ENCODE measurements around the gene PRAMEF12.
"Not testable (repeated sequence)": the region's sequence is repeated elsewhere in the genome, so short reads cannot be mapped to it uniquely, and the experiment has no call there.

The PRAMEF12 gene

DNA sequence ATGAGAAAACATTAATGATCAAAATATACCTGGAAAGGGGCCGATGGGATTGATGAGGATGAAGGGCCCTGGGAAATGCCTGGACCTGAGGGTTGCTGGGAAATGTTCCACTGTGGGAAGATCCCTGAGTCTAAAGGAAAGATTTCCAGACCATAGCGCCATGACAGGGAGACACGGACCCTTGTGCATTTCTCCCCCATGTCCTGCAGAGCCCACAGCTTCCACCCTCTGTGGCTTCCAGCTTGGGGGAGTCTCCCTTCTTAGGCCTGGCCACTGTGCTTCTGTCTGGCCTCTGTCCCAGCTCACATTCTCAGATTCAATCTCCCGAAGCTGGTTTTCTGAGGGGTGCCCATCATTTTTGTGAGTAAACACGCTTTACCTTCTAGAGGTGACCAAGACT is 1.0 kb upstream of the PRAMEF12 start:
- no peak for DNase-seq

DNA sequence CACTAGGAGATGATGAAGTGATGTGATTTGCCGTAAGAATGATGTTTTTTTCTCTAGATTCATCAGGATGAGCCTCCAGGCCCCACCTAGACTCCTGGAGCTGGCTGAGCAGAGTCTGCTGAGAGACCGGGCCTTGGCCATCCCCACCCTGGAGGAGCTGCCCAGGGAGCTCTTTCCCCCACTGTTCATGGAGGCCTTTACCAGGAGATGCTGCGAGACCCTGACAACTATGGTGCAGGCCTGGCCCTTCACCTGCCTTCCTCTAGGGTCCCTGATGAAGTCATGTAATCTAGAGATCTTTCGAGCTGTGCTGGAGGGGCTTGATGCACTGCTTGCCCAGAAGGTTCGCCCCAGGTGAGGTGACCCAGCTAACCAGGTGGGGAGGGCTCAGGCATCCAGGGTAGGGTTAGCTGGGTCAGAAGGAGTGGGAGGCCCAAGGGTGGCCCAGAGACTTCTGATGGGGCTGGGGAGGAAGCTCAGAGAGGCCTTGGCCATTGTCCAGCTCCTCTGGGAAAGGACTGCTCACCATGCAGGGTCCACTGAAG is 1.3 kb downstream of the PRAMEF12 start:
- no peak for DNase-seq

- DNase-seq: no peak
Observed at GRCh38 chr1:12775443-12775842, 1.9 kb downstream of the PRAMEF12 start.

GRCh38 chr1:12776801-12777557 is 3.4 kb downstream of the PRAMEF12 start:
- no peak for DNase-seq

DNA sequence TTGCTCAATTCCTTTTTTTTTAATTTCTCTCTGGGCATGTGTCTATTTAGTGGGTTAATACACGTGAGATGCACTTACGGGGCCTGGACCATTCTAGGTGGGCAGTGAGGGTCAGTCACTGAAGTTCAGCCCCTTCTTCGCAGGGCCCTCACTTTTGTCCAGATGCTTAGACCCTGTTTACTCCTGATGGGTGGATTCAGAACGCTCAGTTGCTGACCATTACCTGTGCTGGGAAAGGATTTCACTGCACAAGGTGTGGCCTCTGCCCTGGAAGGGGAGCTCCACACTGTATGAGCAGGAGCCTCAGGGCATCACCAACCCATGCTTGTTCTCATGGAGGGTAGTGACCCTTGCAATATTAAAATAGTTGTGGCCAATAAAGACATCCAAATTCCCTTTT is 4.5 kb downstream of the PRAMEF12 start:
- DNase-seq: no peak

DNA sequence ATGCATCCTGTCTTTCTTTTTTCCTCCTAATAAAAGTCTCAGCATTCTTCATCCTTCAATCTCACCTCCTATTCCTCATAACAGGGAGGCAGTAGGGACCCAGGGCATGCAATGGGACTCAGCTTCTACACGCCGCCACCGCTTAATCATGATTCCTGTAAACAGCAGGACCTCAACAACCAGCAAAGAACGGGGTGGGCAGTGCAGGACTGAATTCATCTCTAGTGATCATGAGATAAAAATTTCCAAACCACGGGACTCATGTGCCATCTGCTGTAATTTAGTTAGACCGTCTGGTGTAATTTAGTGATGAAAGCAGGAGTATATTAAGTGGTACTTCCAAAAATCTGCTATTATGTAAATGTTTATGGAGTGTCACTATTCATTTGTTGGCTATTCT is 5.4 kb downstream of the PRAMEF12 start:
- no peak for DNase-seq

DNA sequence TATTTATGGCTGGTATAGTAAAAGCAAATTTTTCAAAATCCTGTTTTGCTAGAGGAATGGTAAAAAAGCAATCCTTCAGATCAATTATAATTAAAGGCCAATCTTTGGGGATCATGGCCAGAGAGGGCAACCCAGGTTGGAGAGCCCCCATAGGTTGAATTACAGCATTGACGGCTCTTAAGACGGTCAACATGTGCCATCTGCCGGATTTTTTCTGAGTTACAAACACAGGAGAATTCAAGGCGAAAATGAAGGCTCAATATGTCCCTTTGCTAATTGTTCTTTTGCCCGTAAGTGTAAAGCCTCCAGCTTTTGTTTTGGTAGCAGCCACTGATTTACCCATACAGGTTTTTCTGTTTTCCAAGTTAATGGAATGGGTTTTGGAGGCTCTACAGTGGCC is 8.0 kb downstream of the PRAMEF12 start:
- not testable (repeated sequence) for DNase-seq

- not testable (repeated sequence) for DNase-seq
Observed at GRCh38 chr1:12783783-12784182, 10.2 kb downstream of the PRAMEF12 start.

DNA sequence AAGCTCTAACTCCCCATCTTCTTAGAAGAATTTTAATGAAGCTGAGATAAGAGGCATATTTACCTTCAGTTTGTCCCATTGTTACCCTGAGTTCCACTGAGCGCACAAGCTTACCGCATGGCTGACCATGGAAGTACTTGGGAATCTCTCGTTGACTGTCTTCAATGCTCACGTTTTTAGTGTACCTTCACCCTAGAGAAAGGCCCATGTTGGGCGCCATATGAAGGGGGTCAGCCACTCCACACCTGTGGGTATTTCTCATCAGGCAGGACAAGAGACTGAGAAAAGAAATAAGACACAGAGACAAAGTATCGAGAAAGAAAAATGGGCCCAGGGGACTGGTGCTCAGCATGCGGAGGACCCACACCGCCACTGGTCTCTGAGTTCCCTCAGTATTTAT is 11.2 kb downstream of the PRAMEF12 start:
- not testable (repeated sequence) for DNase-seq

DNA sequence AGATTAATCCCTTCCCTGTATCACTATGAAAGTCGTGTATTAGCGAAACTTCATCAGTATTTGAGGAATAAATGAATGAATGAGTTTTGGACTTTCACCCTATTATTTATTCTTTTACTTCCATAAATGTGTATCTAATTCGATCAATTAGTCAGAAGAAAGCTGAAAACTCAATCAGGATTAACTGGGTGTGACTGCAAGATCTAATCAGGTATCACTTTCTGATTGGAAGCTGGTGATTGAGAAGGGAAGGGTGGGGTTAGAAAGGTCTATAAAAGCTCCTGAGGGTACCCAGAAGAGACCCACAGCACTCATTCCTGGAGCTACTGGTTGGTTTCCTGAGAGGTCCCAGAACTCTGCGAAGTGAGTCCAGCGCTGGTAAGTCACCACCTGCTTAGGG is 17.6 kb downstream of the PRAMEF12 start, which contains the start of gene PRAMEF1:
PRAMEF1 (plus strand) TSS at position 301 of the 400 bp plus-strand sequence. CDS start 1,831 bp downstream, outside the sequence.
- DNase-seq: not testable (repeated sequence)

DNA sequence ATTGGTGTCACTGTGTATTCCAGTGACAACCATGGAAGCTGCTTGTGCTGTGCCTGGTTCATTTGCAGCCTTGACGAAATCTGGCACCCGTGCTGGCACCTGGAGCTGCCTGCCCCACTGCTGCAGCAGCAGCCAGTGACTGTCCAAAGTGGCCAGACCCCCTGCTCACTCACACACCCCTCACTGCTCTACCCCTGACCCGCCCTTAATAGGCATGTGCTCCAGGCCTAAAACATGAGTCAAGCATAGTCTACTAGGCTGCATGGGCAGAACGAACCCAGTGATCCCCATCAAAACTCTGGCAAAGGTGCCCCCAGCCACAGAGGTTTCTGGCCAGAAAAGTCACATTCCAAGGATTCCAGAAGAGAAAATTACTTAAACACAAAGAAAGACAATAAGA is 25.4 kb downstream of the PRAMEF12 start:
- no peak for DNase-seq

DNA sequence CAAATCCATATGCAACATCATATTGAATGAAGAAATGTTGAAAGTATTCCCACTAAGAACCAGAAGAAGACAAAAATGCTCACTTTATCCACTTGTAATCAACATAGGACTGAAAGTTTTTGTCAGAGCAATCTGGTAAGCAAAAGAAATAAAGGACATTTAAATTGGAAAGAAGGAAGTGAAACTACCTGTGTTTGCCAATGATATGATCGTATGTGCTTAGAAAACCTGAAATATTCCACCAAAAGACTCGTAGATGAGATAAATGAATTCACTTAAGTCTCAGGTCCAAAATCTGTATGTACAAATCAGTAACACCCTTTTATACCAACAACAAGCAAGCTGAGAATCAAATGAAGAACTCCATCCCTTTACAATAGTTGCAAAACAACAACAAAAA is 26.2 kb downstream of the PRAMEF12 start:
- no peak for DNase-seq

DNA sequence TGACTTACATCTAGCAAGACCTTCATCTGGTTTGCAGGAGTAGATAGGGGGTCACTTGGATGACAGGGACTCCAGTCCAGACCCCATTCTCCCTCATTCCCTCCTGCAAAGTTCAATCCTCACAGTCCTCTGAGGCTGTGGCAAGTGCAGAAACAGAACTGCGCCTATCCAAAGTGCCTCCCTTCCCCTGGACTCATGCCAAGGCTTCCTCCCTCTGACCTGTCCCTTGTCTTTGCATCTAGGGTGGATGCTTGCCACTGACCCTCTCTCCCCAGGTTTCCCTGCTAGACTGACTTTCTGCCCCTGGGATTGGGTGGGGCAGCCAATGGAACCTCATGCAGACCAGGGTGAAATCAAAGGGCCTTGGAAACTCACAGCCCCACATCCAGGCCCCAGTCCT is 36.4 kb downstream of the PRAMEF12 start:
- DNase-seq: no peak

- no peak for DNase-seq
Observed at GRCh38 chr1:12810691-12811408, 37.3 kb downstream of the PRAMEF12 start.

DNA sequence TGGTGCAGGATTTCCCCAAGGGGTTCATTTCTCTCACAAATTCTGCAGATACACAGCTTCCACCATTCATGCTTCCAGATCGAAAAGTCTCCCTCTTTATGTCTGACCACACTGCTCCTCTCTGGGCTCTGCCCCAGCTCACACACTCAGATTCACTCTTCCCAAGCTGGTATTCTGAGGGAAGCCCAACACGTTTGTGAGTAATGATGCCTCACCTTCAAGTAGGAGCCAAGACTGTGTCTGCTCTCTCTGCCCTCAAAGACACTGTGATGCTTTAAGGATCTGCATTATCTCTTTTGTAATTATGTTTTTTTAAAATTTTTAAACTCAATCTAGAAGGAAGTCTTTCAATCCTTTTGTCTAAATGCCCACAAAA is 37.9 kb downstream of the PRAMEF12 start:
- DNase-seq: no peak

- not testable (repeated sequence) for DNase-seq
Observed at GRCh38 chr1:12819061-12819460, 45.5 kb downstream of the PRAMEF12 start.

Measured in NCI-H1694 treated with DMSO at 0.1 percent for 48 hours (cell line).